Keratinocyte (primary cell): ENCODE measurements around the gene FSD2. TPM values are rescaled to one million over a fixed set of nuclear protein-coding genes. Genes with fewer than 3 reads are reported as not detected.

Experiments
- DNase-seq: peaks from one replicate; pipeline ENCODE4 v3.0.0-alpha.2; 2011; ENCODE audit warnings: low read depth, missing footprints, low spot score
- FAIRE-seq: peaks from 2 replicates; lab custom pipeline; 2011; peaks lifted over from hg19 to GRCh38; lab: Jason Lieb, UNC
- H2AFZ ChIP-seq: 2 replicates; pipeline ENCODE4 v1.6.0; 2012; ENCODE audit warnings: low read length, control low read depth, inconsistent platforms; ENCODE audit not compliant: control insufficient read depth
- H3K27ac ChIP-seq: 2 replicates; pipeline ENCODE4 v1.5.1; 2011; ENCODE audit warnings: low read length; ENCODE audit not compliant: control insufficient read depth, insufficient read depth
- H3K27me3 ChIP-seq: 3 replicates; pipeline ENCODE4 v1.6.0; 2011; ENCODE audit warnings: low read length; ENCODE audit not compliant: control insufficient read depth, insufficient read depth; ENCODE audit errors: extremely low read depth
- H3K36me3 ChIP-seq, 2 experiments: 2 replicates in 1 of 2; 3 replicates in 1 of 2; pipeline ENCODE4 v1.5.1; 2011; ENCODE audit warnings: low read length in 2 of 2, mild to moderate bottlenecking in 1 of 2; ENCODE audit not compliant: control insufficient read depth in 2 of 2, insufficient read depth in 2 of 2; ENCODE audit errors: extremely low read depth in 1 of 2
- H3K4me1 ChIP-seq: 3 replicates; pipeline ENCODE4 v1.5.1; 2011; ENCODE audit warnings: low read length; ENCODE audit not compliant: control insufficient read depth, insufficient read depth; ENCODE audit errors: extremely low read depth
- H3K4me2 ChIP-seq: 3 replicates; pipeline ENCODE4 v1.6.0; 2011; ENCODE audit warnings: low read depth, low read length; ENCODE audit not compliant: control insufficient read depth, insufficient read depth; ENCODE audit errors: extremely low read depth
- H3K4me3 ChIP-seq, 3 experiments: fragments of 200-600 bp in 1 of 3; sonication (generic) in 1 of 3; 2 replicates in 2 of 3; 3 replicates in 1 of 3; pipeline ENCODE4 v1.5.1; 2011 to 2016; ENCODE audit warnings: low read length in 3 of 3, mild to moderate bottlenecking in 3 of 3, control low read depth in 2 of 3, inconsistent platforms in 1 of 3, low read depth in 1 of 3, mixed read lengths in 1 of 3, mixed run types in 1 of 3, moderate library complexity in 1 of 3; ENCODE audit not compliant: control insufficient read depth in 2 of 3, insufficient read depth in 2 of 3; ENCODE audit errors: extremely low read depth in 1 of 3
- H3K79me2 ChIP-seq: 2 replicates; pipeline ENCODE4 v1.6.0; 2012; ENCODE audit warnings: low read length; ENCODE audit not compliant: control insufficient read depth, insufficient read depth
- H3K9ac ChIP-seq: 3 replicates; pipeline ENCODE4 v1.6.0; 2011; ENCODE audit warnings: low read length; ENCODE audit not compliant: control insufficient read depth, insufficient read depth; ENCODE audit errors: extremely low read depth
- H3K9me1 ChIP-seq: 3 replicates; pipeline ENCODE4 v1.6.0; 2011; ENCODE audit warnings: low read length; ENCODE audit not compliant: control insufficient read depth, insufficient read depth; ENCODE audit errors: extremely low read depth
- H3K9me3 ChIP-seq: 2 replicates; pipeline ENCODE4 v1.5.1; 2012; ENCODE audit warnings: low read depth, low read length; ENCODE audit not compliant: control insufficient read depth
- H4K20me1 ChIP-seq: 3 replicates; pipeline ENCODE4 v1.6.0; 2011; ENCODE audit warnings: low read length; ENCODE audit not compliant: control insufficient read depth, insufficient read depth; ENCODE audit errors: extremely low read depth
- EZH2 ChIP-seq: IDR thresholded peaks from one replicate; pipeline ENCODE4 v1.6.1; 2012; ENCODE audit warnings: inconsistent platforms, mild to moderate bottlenecking, low read length, moderate library complexity
- dilution Hi-C: fragments of 300-500 bp; cut with MboI; formaldehyde crosslinking; loops from one replicate; pipeline ENCODE4 v1.7.0; 2020; ENCODE audit warnings: low sequenced_read_pairs; ENCODE audit not compliant: extremely low pct_ligation_motif_present
- polyA plus RNA-seq, 5 experiments: library from polyadenylated mRNA; depleted of rRNA in 3 of 5; stranded (reverse) in 3 of 5; stranded (forward) in 1 of 5; unstranded in 1 of 5; fragments of >200 nt; gene quantifications; 1 replicate in 1 of 5; 2 replicates in 3 of 5; 3 replicates in 1 of 5; pipeline versions ENCODE4 v1.2.1 to v1.2.3, GENCODE V29; 2011 to 2012; ENCODE audit warnings: missing spikeins in 2 of 5, low read depth in 1 of 5, low replicate concordance in 1 of 5
- TF ChIP-seq, protein P1 (sequence below), 3 experiments: IDR thresholded peaks in 1 of 3; conservative IDR thresholded peaks in 1 of 3; optimal IDR thresholded peaks in 1 of 3; 2 replicates in 2 of 3; 3 replicates in 1 of 3; pipeline versions ENCODE3 to v1.5.1; 2011; ENCODE audit warnings: low read length in 3 of 3, mild to moderate bottlenecking in 3 of 3, moderate library complexity in 2 of 3, control low read depth in 1 of 3, inconsistent platforms in 1 of 3; ENCODE audit not compliant: insufficient read depth in 2 of 3; ENCODE audit errors: extremely low read depth in 1 of 3

The FSD2 gene
- polyA plus RNA-seq, 1 donor (not counting 4 experiments of a cell fraction or from before 2014, with no cell fraction given): not detected

DNA sequence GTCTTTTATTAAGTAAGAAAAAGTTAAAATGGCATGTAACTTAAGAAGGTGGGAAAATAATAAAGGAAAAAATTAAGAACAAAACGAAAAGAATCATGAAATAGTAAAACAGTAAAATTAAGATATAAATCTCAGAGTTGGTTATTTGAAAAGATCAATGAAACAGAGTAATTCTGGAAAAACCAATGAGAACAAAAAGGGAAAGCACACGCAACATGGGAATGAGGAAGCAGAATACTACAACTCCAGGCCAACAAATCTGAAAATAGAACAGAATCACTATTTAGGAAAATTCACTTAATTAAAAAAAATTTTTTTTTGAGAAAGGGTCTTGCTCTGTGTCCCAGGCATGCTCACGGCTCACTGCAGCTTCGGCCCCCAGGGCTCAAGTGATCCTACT is 34.3 kb upstream of the FSD2 start:
- dilution Hi-C loops: no loop called here
- DNase-seq (no peak), FAIRE-seq (no peak)
- TF ChIP-seq, protein P1, sequence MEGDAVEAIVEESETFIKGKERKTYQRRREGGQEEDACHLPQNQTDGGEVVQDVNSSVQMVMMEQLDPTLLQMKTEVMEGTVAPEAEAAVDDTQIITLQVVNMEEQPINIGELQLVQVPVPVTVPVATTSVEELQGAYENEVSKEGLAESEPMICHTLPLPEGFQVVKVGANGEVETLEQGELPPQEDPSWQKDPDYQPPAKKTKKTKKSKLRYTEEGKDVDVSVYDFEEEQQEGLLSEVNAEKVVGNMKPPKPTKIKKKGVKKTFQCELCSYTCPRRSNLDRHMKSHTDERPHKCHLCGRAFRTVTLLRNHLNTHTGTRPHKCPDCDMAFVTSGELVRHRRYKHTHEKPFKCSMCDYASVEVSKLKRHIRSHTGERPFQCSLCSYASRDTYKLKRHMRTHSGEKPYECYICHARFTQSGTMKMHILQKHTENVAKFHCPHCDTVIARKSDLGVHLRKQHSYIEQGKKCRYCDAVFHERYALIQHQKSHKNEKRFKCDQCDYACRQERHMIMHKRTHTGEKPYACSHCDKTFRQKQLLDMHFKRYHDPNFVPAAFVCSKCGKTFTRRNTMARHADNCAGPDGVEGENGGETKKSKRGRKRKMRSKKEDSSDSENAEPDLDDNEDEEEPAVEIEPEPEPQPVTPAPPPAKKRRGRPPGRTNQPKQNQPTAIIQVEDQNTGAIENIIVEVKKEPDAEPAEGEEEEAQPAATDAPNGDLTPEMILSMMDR (optimal IDR thresholded peaks at IDR 0.05 in 1 of 3, IDR thresholded peaks at IDR 0.05 in 1 of 3, conservative IDR thresholded peaks at IDR 0.05 in 1 of 3; ENCODE audit: extremely low read depth in 1 of 3, insufficient read depth in 2 of 3, low read length in 3 of 3): no peak
- TF ChIP-seq EZH2: no peak
- H4K20me1 ChIP-seq: no peaks in the 10 kb centered on the region
- H3K36me3 ChIP-seq: peaks cover 9 to 21% of the 10 kb centered on the region in 2 experiments
- H3K4me1 ChIP-seq: peaks cover 12% of the 10 kb centered on the region
- H3K27ac ChIP-seq: no peak overlapping the region
- H3K9ac ChIP-seq: no peak overlapping the region
- H3K9me1 ChIP-seq: no peaks in the 10 kb centered on the region
- no peak overlapping the region for H3K4me2 ChIP-seq
- H2AFZ ChIP-seq: no peak overlapping the region
- no peaks in the 10 kb centered on the region for H3K9me3 ChIP-seq
- H3K79me2 ChIP-seq: no peaks in the 10 kb centered on the region
- no peak overlapping the region for H3K4me3 ChIP-seq
- H3K27me3 ChIP-seq: no peaks in the 10 kb centered on the region

DNA sequence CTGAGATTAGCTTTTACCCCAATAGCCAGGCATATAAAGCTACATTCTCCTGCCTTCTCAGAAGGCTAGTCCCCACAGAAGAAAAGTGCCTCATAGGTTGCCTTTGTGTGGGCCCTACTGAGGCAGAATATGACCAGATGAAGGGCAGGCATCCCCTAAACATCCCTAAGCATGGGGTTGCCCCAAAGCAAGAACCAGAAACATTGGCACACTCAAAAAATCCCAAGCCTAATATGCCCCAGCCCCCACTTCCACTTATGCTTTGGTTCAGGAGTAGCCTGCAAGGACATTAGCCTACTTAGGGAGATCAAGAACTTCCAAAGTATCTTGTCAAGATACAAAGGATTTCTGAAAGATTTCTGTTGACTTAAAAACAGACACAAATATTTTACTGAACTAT is 33.3 kb upstream of the FSD2 start:
- no peaks in the 10 kb centered on the region for H4K20me1 ChIP-seq
- H3K27me3 ChIP-seq: no peaks in the 10 kb centered on the region
- H3K9me3 ChIP-seq: no peaks in the 10 kb centered on the region
- H3K9me1 ChIP-seq: no peaks in the 10 kb centered on the region
- H3K27ac ChIP-seq: no peak overlapping the region
- H3K9ac ChIP-seq: no peak overlapping the region
- H3K4me1 ChIP-seq: peaks cover 3% of the 10 kb centered on the region
- no peak for DNase-seq
- dilution Hi-C loops: no loop called here
- no peak overlapping the region for H3K4me3 ChIP-seq
- peaks cover 2% of the 10 kb centered on the region for H3K79me2 ChIP-seq
- H2AFZ ChIP-seq: no peak overlapping the region
- no peak for FAIRE-seq
- no peak for TF ChIP-seq EZH2
- TF ChIP-seq, protein P1 (optimal IDR thresholded peaks at IDR 0.05 in 1 of 3, IDR thresholded peaks at IDR 0.05 in 1 of 3, conservative IDR thresholded peaks at IDR 0.05 in 1 of 3; ENCODE audit: extremely low read depth in 1 of 3, insufficient read depth in 2 of 3, low read length in 3 of 3): no peak
- no peak overlapping the region for H3K4me2 ChIP-seq
- H3K36me3 ChIP-seq: peaks cover 15 to 23% of the 10 kb centered on the region in 2 experiments
